Osteocyte (in vitro differentiated cells): Measurements from ENCODE around the gene C1orf159. TPM values are rescaled to one million over a fixed set of nuclear protein-coding genes. Genes with fewer than 3 reads are reported as not detected.
"Not testable (repeated sequence)": the region's sequence is repeated elsewhere in the genome, so short reads cannot be mapped to it uniquely, and the experiment has no call there.

Source experiments
- DNase-seq: peaks from one replicate; pipeline ENCODE4 v3.0.0; 2021; ENCODE audit warnings: mixed read lengths; ENCODE audit not compliant: unreplicated experiment; ENCODE audit errors: extremely low spot score
- H3K27ac Mint-ChIP-seq: one replicate; pipeline ENCODE4 v1.8.0; 2021; ENCODE audit warnings: mild to moderate bottlenecking, mixed read lengths; ENCODE audit not compliant: unreplicated experiment
- H3K27me3 Mint-ChIP-seq: one replicate; pipeline ENCODE4 v1.8.0; 2021; ENCODE audit warnings: mixed read lengths; ENCODE audit not compliant: unreplicated experiment
- H3K36me3 Mint-ChIP-seq: one replicate; pipeline ENCODE4 v1.8.0; 2021; ENCODE audit warnings: mixed read lengths; ENCODE audit not compliant: unreplicated experiment
- H3K4me1 Mint-ChIP-seq: one replicate; pipeline ENCODE4 v1.8.0; 2021; ENCODE audit warnings: mixed read lengths; ENCODE audit not compliant: unreplicated experiment
- H3K4me3 Mint-ChIP-seq: one replicate; pipeline ENCODE4 v1.8.0; 2021; ENCODE audit warnings: mild to moderate bottlenecking, moderate library complexity, mixed read lengths; ENCODE audit not compliant: unreplicated experiment
- H3K9me3 Mint-ChIP-seq: one replicate; pipeline ENCODE4 v1.8.0; 2021; ENCODE audit warnings: mixed read lengths; ENCODE audit not compliant: unreplicated experiment
- CTCF ChIP-seq: fragments of 200-600 bp; sonication (generic); IDR thresholded peaks from 2 replicates; pipeline ENCODE4 v1.5.0; 2021; ENCODE audit warnings: antibody characterized with exemption, mild to moderate bottlenecking, moderate library complexity
- total RNA-seq: library from RNA; stranded (reverse); gene quantifications from 2 replicates; pipeline ENCODE4 v1.2.1, GENCODE V29; 2021

C1orf159 gene
- total RNA-seq, 1 donor from 2014 or later: 16.9 TPM

GRCh38 chr1:1080122-1080757, 35.6 kb downstream of the C1orf159 start:
- no peak for DNase-seq
- Mint-ChIP-seq H3K4me1 (peaks cover 9% of the 10 kb centered on the region), H3K27ac (peak overlapping the region; percentile 82), H3K9me3 (no peaks in the 10 kb centered on the region), H3K36me3 (peaks cover 3% of the 10 kb centered on the region), H3K4me3 (peak overlapping the region; percentile 59), H3K27me3 (no peaks in the 10 kb centered on the region)
- TF ChIP-seq CTCF: no peak

GRCh38 chr1:1079408-1080121, 36.3 kb downstream of the C1orf159 start:
- peaks cover 9% of the 10 kb centered on the region for H3K4me1 Mint-ChIP-seq
- peak overlapping the region; percentile 83 for H3K27ac Mint-ChIP-seq
- peaks cover 3% of the 10 kb centered on the region for H3K36me3 Mint-ChIP-seq
- no peak for TF ChIP-seq CTCF
- H3K9me3 Mint-ChIP-seq: no peaks in the 10 kb centered on the region
- H3K4me3 Mint-ChIP-seq: peak overlapping the region; percentile 59
- peak; percentile 94 for DNase-seq
- H3K27me3 Mint-ChIP-seq: no peaks in the 10 kb centered on the region

GRCh38 chr1:1077396-1077795, 38.5 kb downstream of the C1orf159 start:
- H3K4me3 Mint-ChIP-seq, DNase-seq, H3K27me3 Mint-ChIP-seq, H3K36me3 Mint-ChIP-seq, H3K27ac Mint-ChIP-seq, H3K4me1 Mint-ChIP-seq, H3K9me3 Mint-ChIP-seq: not testable (repeated sequence)

- H3K4me3 Mint-ChIP-seq: no peak overlapping the region
- no peaks in the 10 kb centered on the region for H3K27me3 Mint-ChIP-seq
- H3K4me1 Mint-ChIP-seq: peaks cover 9% of the 10 kb centered on the region
- DNase-seq: no peak
- no peaks in the 10 kb centered on the region for H3K9me3 Mint-ChIP-seq
- TF ChIP-seq CTCF: no peak
- H3K36me3 Mint-ChIP-seq: no peaks in the 10 kb centered on the region
- no peak overlapping the region for H3K27ac Mint-ChIP-seq
Observed at GRCh38 chr1:1075148-1075935, 40.5 kb downstream of the C1orf159 start.

- H3K27ac Mint-ChIP-seq: no peak overlapping the region
- no peak for TF ChIP-seq CTCF
- no peak overlapping the region for H3K4me3 Mint-ChIP-seq
- no peak for DNase-seq
- no peaks in the 10 kb centered on the region for H3K27me3 Mint-ChIP-seq
- peaks cover 6% of the 10 kb centered on the region for H3K4me1 Mint-ChIP-seq
- H3K36me3 Mint-ChIP-seq: no peaks in the 10 kb centered on the region
- H3K9me3 Mint-ChIP-seq: no peaks in the 10 kb centered on the region
Observed at GRCh38 chr1:1074631-1075147, 41.2 kb downstream of the C1orf159 start.
